Activated naive CD8-positive, alpha-beta T cell treated with anti-CD3 and anti-CD28 coated beads for 36 hours (primary cell): ENCODE results near the gene ALK. TPM values are rescaled to one million over a fixed set of nuclear protein-coding genes. Genes with fewer than 3 reads are reported as not detected.

ENCODE experiments used
- DNase-seq: peaks from one replicate; pipeline ENCODE4 v3.0.0; 2021
- H3K27ac Mint-ChIP-seq: one replicate; pipeline ENCODE4 v1.8.0; 2022; ENCODE audit warnings: mild to moderate bottlenecking, moderate library complexity, mixed read lengths
- H3K27me3 Mint-ChIP-seq: one replicate; pipeline ENCODE4 v1.8.0; 2022; ENCODE audit warnings: mild to moderate bottlenecking, mixed read lengths
- H3K36me3 Mint-ChIP-seq: one replicate; pipeline ENCODE4 v1.8.0; 2021; ENCODE audit warnings: mild to moderate bottlenecking, mixed read lengths
- H3K4me1 Mint-ChIP-seq: one replicate; pipeline ENCODE4 v1.8.0; 2021; ENCODE audit warnings: mixed read lengths
- H3K4me3 Mint-ChIP-seq: one replicate; pipeline ENCODE4 v1.8.0; 2022; ENCODE audit warnings: mild to moderate bottlenecking, moderate library complexity, mixed read lengths
- H3K9me3 Mint-ChIP-seq: one replicate; pipeline ENCODE4 v1.8.0; 2022; ENCODE audit warnings: mixed read lengths
- total RNA-seq, 2 experiments: library from RNA; stranded (reverse); gene quantifications; one replicate each; pipeline ENCODE4 v1.2.3, GENCODE V29; 2021

Gene ALK
- total RNA-seq, 2 experiments from 2014 or later, result not detected

GRCh38 chr2:29612568-29612967 lies 308.8 kb downstream of the ALK start:
- Mint-ChIP-seq H3K36me3 (no peaks in the 10 kb centered on the region), H3K27me3 (peaks cover 35% of the 10 kb centered on the region), H3K4me3 (no peak overlapping the region), H3K9me3 (no peaks in the 10 kb centered on the region), H3K27ac (no peak overlapping the region), H3K4me1 (no peaks in the 10 kb centered on the region)
- no peak for DNase-seq

GRCh38 chr2:29611850-29612249 lies 309.5 kb downstream of the ALK start:
- Mint-ChIP-seq H3K36me3 (no peaks in the 10 kb centered on the region), H3K4me3 (no peak overlapping the region), H3K27me3 (peaks cover 35% of the 10 kb centered on the region), H3K9me3 (no peaks in the 10 kb centered on the region), H3K27ac (no peak overlapping the region), H3K4me1 (no peaks in the 10 kb centered on the region)
- no peak for DNase-seq

DNA sequence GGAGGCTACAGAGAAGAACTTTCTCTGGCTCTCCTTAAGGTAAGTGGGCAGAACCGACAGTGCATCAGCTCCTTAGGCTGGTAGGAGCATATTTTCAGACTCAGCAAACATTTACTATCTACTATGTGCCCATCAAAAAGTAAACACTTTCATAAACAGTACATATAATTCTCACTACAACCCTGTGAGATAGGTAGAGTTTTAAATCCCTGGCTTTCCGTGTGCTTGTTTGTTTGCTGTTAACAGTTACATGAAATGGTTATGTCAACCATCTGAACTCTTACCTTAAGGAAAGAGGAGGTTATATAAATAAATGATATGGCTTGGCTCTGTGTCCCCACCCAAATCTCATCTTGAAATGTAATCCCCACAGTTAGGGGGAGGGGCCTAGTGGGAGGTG lies 310.1 kb downstream of the ALK start:
- Mint-ChIP-seq H3K9me3 (no peaks in the 10 kb centered on the region), H3K27ac (no peak overlapping the region), H3K4me3 (no peak overlapping the region), H3K27me3 (peaks cover 35% of the 10 kb centered on the region), H3K4me1 (no peaks in the 10 kb centered on the region), H3K36me3 (no peaks in the 10 kb centered on the region)
- no peak for DNase-seq

DNA sequence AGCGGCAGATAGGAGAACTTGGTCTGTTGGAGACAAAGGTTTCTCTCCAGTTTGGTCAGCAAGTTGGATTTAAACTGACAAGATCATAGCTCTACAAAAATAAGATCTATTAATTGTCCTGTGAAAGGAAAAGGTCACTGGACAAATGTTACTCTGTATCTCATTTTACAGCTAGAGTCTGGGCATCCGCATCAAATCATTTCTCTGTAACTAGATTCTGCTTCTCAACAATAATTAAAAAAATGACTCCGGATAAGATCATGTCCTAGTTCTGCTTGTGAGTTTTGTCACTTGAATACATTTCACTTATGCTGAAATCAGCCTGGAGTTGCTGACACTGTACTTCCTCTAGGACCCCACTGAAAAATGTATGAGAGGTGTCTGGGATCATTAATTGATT lies 310.8 kb downstream of the ALK start:
- DNase-seq, result no peak
- peaks cover 31% of the 10 kb centered on the region for H3K27me3 Mint-ChIP-seq
- H3K4me1 Mint-ChIP-seq, result no peaks in the 10 kb centered on the region
- H3K9me3 Mint-ChIP-seq, result no peaks in the 10 kb centered on the region
- no peaks in the 10 kb centered on the region for H3K36me3 Mint-ChIP-seq
- no peak overlapping the region for H3K27ac Mint-ChIP-seq
- H3K4me3 Mint-ChIP-seq, result no peak overlapping the region

GRCh38 chr2:29607038-29607420 lies 314.4 kb downstream of the ALK start:
- no peaks in the 10 kb centered on the region for H3K36me3 Mint-ChIP-seq
- no peaks in the 10 kb centered on the region for H3K4me1 Mint-ChIP-seq
- peaks cover 19% of the 10 kb centered on the region for H3K27me3 Mint-ChIP-seq
- H3K4me3 Mint-ChIP-seq, result no peak overlapping the region
- no peaks in the 10 kb centered on the region for H3K9me3 Mint-ChIP-seq
- H3K27ac Mint-ChIP-seq, result no peak overlapping the region
- DNase-seq, result no peak

GRCh38 chr2:29606104-29607037 lies 315.0 kb downstream of the ALK start:
- Mint-ChIP-seq H3K9me3 (no peaks in the 10 kb centered on the region), H3K27ac (no peak overlapping the region), H3K4me1 (no peaks in the 10 kb centered on the region)

DNA sequence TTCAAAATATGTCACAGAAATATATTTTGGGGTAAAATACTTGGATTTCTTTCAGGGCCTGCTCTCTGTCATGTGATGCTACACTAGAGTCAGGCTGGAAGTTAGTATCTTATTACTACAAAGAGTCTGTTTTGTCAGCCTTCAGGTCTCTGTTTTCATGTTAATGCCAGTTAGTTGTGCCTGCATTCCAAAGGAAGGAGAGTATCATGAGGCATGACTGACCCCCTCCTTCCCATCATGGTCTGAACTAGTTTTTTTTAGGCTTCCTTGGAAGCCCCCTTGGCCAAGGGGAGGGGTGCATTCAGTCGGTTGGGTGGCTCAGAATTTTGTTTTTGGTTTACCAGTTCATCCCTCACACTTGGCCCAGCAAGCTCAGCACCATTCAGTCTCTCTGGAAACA lies 318.0 kb downstream of the ALK start:
- H3K4me1 Mint-ChIP-seq, result no peaks in the 10 kb centered on the region
- H3K4me3 Mint-ChIP-seq, result no peak overlapping the region
- H3K27ac Mint-ChIP-seq, result no peak overlapping the region
- peaks cover 10% of the 10 kb centered on the region for H3K27me3 Mint-ChIP-seq
- H3K9me3 Mint-ChIP-seq, result no peaks in the 10 kb centered on the region
- no peaks in the 10 kb centered on the region for H3K36me3 Mint-ChIP-seq
- no peak for DNase-seq

More at GRCh38 chr2:29606104-29607037, 315.0 kb downstream of the ALK start:
- no peaks in the 10 kb centered on the region for H3K36me3 Mint-ChIP-seq
- H3K4me3 Mint-ChIP-seq, result no peak overlapping the region
- DNase-seq, result no peak
- peaks cover 17% of the 10 kb centered on the region for H3K27me3 Mint-ChIP-seq

DNA sequence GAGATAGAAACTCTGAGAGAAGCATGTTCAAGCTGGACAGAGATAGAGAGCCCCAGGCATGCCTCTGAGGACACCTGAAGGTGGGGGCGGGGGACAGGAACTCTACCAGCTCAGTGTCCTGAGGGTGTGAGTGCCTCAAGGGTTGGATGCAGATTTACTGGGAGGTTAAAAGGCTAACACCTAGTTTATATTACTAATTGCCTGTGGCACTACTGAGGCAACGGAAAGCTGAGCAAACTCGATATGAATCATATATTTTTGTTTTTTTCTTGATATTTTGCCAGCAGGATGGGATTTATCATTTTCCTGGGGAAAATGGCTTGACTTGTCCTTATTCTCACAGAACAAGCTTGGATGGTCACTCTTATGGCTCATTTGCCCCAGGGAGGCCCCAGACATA lies 319.5 kb downstream of the ALK start:
- no peak for DNase-seq
- no peaks in the 10 kb centered on the region for H3K36me3 Mint-ChIP-seq
- H3K4me3 Mint-ChIP-seq, result no peak overlapping the region
- H3K27me3 Mint-ChIP-seq, result peaks cover 7% of the 10 kb centered on the region
- H3K27ac Mint-ChIP-seq, result no peak overlapping the region
- H3K4me1 Mint-ChIP-seq, result no peaks in the 10 kb centered on the region
- no peaks in the 10 kb centered on the region for H3K9me3 Mint-ChIP-seq

GRCh38 chr2:29601321-29601720 lies 320.1 kb downstream of the ALK start:
- Mint-ChIP-seq H3K4me3 (no peak overlapping the region), H3K9me3 (no peaks in the 10 kb centered on the region), H3K27me3 (peaks cover 7% of the 10 kb centered on the region), H3K27ac (no peak overlapping the region), H3K36me3 (no peaks in the 10 kb centered on the region), H3K4me1 (no peaks in the 10 kb centered on the region)
- DNase-seq, result no peak

- no peaks in the 10 kb centered on the region for H3K36me3 Mint-ChIP-seq
- no peaks in the 10 kb centered on the region for H3K9me3 Mint-ChIP-seq
These were observed 321.4 kb downstream of the ALK start for GRCh38 chr2:29599946-29600345.

DNA sequence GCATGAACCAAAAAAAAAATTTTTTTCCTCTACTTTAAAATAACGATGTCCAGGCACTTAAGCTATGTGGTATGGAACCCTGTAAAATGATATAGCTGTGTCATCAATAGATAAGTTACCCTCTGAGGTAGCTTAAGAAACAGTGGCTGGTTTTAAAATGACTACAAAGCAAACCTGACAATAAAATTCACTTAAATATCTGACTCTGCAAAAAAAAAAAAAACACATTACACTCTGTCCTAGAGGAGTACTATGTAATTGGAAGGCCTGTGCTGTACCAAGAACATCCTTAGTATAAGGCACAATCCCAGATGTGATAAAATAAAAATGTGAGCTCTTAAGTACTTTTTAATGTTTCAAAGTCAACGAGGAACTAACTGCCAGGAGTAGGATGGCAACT lies 322.4 kb downstream of the ALK start:
- no peaks in the 10 kb centered on the region for H3K36me3 Mint-ChIP-seq
- H3K9me3 Mint-ChIP-seq, result no peaks in the 10 kb centered on the region
- H3K27ac Mint-ChIP-seq, result no peak overlapping the region
- peaks cover 9% of the 10 kb centered on the region for H3K27me3 Mint-ChIP-seq
- H3K4me3 Mint-ChIP-seq, result no peak overlapping the region
- DNase-seq, result no peak
- H3K4me1 Mint-ChIP-seq, result no peaks in the 10 kb centered on the region

More at GRCh38 chr2:29599946-29600345, 321.4 kb downstream of the ALK start:
- Mint-ChIP-seq H3K4me3 (no peak overlapping the region), H3K4me1 (no peaks in the 10 kb centered on the region), H3K27ac (no peak overlapping the region), H3K27me3 (peaks cover 7% of the 10 kb centered on the region)
- no peak for DNase-seq

DNA sequence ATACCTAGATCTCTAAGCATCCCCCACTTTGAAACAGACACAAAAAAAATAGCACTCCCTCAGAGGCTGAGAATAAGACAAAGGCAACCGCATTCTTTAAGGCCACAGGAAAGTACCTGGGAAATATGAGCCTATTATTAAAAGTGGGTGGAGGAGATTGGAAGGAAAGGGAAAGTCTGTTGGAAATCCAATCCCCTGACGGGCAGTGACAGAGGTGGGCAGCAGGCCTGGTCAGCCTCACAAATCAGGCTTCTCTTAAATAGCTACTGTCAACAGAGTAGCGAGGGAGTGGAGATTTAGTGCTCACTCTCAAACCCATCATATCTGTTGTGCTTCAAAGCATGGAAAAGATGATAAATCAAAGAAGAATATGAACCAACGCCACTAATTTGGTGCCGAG lies 324.4 kb downstream of the ALK start:
- peaks cover 9% of the 10 kb centered on the region for H3K27me3 Mint-ChIP-seq
- no peaks in the 10 kb centered on the region for H3K9me3 Mint-ChIP-seq
- H3K27ac Mint-ChIP-seq, result no peak overlapping the region
- DNase-seq, result no peak
- no peaks in the 10 kb centered on the region for H3K36me3 Mint-ChIP-seq
- no peaks in the 10 kb centered on the region for H3K4me1 Mint-ChIP-seq
- no peak overlapping the region for H3K4me3 Mint-ChIP-seq

GRCh38 chr2:29596584-29596983 lies 324.8 kb downstream of the ALK start:
- no peaks in the 10 kb centered on the region for H3K9me3 Mint-ChIP-seq
- no peak overlapping the region for H3K27ac Mint-ChIP-seq
- no peak overlapping the region for H3K4me3 Mint-ChIP-seq
- no peak for DNase-seq
- H3K36me3 Mint-ChIP-seq, result no peaks in the 10 kb centered on the region
- peaks cover 9% of the 10 kb centered on the region for H3K27me3 Mint-ChIP-seq
- H3K4me1 Mint-ChIP-seq, result no peaks in the 10 kb centered on the region

DNA sequence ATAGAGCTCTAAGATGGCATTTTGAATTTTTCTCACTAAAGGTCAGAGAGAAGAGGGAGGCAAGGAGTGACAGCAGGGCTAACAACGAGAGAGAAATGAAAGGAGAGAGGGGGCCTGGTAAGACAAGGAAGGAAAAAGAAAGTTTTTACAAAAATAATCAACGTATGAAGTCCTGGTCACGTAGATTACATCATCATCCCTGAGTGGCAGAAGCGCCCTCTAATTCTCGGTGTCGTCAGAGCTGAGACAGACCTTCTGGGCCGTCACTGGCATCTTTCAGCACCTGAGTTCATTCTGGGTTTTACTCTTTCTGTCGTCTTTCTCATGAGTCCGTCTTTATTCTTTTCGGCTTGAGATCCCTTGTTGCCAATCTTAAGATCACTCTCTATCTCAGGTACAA lies 329.8 kb downstream of the ALK start:
- no peak overlapping the region for H3K27ac Mint-ChIP-seq
- H3K4me1 Mint-ChIP-seq, result no peaks in the 10 kb centered on the region

DNA sequence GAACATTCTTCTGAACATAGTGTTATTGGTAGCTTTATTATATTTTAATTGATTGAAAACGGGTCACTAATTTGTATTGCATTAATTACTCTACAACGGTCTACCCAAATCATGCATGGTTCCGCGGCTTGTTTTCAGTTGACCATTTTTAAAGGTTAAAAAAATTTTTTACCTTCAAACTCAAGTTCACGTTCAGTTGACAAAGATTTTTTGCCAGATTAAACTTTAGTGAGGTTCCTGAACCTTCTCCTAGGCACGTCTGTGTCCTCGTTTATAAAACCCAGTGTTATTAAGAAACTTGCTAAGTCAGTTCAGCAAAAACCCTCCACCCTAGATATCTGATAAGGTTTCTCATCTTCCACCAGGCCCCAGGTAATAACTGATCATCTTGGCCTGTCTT lies 331.2 kb downstream of the ALK start:
- no peak for DNase-seq
- H3K9me3 Mint-ChIP-seq, result no peaks in the 10 kb centered on the region
- H3K27me3 Mint-ChIP-seq, result peaks cover 3% of the 10 kb centered on the region
- H3K4me3 Mint-ChIP-seq, result no peak overlapping the region
- H3K4me1 Mint-ChIP-seq, result no peaks in the 10 kb centered on the region
- no peaks in the 10 kb centered on the region for H3K36me3 Mint-ChIP-seq
- H3K27ac Mint-ChIP-seq, result no peak overlapping the region

More for the DNA sequence above, 329.8 kb downstream of the ALK start:
- no peaks in the 10 kb centered on the region for H3K36me3 Mint-ChIP-seq
- peaks cover 3% of the 10 kb centered on the region for H3K27me3 Mint-ChIP-seq
- H3K4me3 Mint-ChIP-seq, result no peak overlapping the region
- DNase-seq, result no peak
- no peaks in the 10 kb centered on the region for H3K9me3 Mint-ChIP-seq

- H3K4me1 Mint-ChIP-seq, result no peaks in the 10 kb centered on the region
- H3K27me3 Mint-ChIP-seq, result peaks cover 2% of the 10 kb centered on the region
- DNase-seq, result no peak
- H3K4me3 Mint-ChIP-seq, result no peak overlapping the region
- no peak overlapping the region for H3K27ac Mint-ChIP-seq
- H3K9me3 Mint-ChIP-seq, result no peaks in the 10 kb centered on the region
- H3K36me3 Mint-ChIP-seq, result no peaks in the 10 kb centered on the region
These were observed 331.8 kb downstream of the ALK start for GRCh38 chr2:29589440-29590103.
